Sigmoid colon (tissue), 4 donors: ENCODE results near the gene MATN4.

Experiments
- EP300 ChIP-seq, 4 donors: sonication (generic); formaldehyde crosslinking; IDR thresholded peaks; one replicate each; pipeline ENCODE4 v1.6.1; 2017; ENCODE audit warnings: antibody characterized with exemption in 4 of 4
- POLR2A ChIP-seq, 2 donors: fragments of 450-650 bp; IDR thresholded peaks; one replicate each; pipeline ENCODE4 v1.6.1; 2016; ENCODE audit warnings: antibody characterized with exemption in 2 of 2, mild to moderate bottlenecking in 2 of 2, moderate library complexity in 2 of 2
- POLR2AphosphoS5 ChIP-seq, 4 donors: sonication (generic); formaldehyde crosslinking; IDR thresholded peaks; one replicate each; pipeline ENCODE4 v1.6.1; 2017; ENCODE audit warnings: antibody characterized with exemption in 4 of 4
- TF ChIP-seq, protein P1 (sequence below), 4 experiments: fragments of 450-650 bp in 3 of 4; fragments of 200-600 bp in 1 of 4; IDR thresholded peaks; one replicate each; pipeline ENCODE4 v1.5.1; 2016 to 2019; ENCODE audit warnings: antibody characterized with exemption in 4 of 4, mild to moderate bottlenecking in 3 of 4, moderate library complexity in 2 of 4

DNA sequence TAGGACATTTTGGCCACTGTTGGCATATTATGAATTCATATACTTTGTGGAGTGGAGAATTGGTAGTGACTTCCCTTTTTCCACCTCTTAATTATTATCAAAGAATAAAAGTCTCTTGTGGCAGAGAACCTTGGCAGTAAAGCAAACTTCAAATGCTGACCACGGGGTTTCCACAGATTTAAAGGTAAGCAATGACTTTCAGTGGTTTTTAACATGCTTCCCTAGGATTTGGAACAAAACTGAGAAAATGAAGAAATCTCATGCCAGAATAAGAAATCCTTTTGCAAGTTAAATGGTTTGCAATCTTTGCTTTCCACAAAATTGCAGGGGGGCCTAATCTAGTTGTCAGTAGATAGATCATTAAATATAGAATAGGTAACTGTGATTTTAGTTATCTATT is 42.1 kb upstream of the MATN4 start:
- TF ChIP-seq, protein P1, sequence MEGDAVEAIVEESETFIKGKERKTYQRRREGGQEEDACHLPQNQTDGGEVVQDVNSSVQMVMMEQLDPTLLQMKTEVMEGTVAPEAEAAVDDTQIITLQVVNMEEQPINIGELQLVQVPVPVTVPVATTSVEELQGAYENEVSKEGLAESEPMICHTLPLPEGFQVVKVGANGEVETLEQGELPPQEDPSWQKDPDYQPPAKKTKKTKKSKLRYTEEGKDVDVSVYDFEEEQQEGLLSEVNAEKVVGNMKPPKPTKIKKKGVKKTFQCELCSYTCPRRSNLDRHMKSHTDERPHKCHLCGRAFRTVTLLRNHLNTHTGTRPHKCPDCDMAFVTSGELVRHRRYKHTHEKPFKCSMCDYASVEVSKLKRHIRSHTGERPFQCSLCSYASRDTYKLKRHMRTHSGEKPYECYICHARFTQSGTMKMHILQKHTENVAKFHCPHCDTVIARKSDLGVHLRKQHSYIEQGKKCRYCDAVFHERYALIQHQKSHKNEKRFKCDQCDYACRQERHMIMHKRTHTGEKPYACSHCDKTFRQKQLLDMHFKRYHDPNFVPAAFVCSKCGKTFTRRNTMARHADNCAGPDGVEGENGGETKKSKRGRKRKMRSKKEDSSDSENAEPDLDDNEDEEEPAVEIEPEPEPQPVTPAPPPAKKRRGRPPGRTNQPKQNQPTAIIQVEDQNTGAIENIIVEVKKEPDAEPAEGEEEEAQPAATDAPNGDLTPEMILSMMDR (IDR thresholded peaks at IDR 0.05) = no peak
- TF ChIP-seq POLR2A (IDR thresholded peaks at IDR 0.05) (no peak), POLR2AphosphoS5 (IDR thresholded peaks at IDR 0.05) (no peak), EP300 (IDR thresholded peaks at IDR 0.05) (no peak)
